ENCODE results near the gene RAB27B. TPM values are rescaled to one million over a fixed set of nuclear protein-coding genes. Genes with fewer than 3 reads are reported as not detected.

Gene RAB27B
- total RNA-seq, 1 donor from 2014 or later, result 22.2 TPM

DNA sequence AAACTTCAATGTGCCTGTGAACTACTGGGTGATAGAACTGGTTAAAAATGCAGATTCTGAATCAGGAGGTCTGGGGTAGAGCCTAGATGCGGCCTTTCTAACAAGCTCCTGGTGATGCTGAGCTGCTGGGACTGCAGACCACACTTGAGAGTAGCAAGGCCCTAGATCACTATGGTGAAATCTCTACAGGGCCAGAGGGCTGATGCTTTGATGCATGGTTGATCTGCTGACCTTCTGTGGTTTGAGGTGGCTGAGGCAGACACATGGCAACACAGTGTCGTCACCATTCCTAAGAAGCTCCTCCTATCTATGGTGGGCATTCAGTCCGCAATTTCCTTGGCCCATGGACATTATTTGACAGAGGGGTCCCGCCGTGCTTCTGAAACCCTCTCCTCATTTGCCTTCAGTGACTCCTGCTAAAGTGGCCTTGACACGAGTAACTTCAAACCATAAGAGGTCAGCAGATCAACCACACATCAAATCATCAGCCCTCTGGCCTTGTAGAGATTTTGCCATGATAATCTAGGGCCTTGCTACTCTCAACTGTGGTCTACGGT, 111.2 kb downstream of the RAB27B start:
- Histone ChIP-seq H3K4me3 (no peak overlapping the region), H3K36me3 (peaks cover 3% of the 10 kb centered on the region), H3K27ac (no peak overlapping the region), H3K4me1 (no peaks in the 10 kb centered on the region), H3K9me3 (no peaks in the 10 kb centered on the region), H3K27me3 (no peaks in the 10 kb centered on the region)
- TF ChIP-seq CTCF (IDR thresholded peaks at IDR 0.05), result no peak
- intact Hi-C loops (cut with DNase I), result no loop called here
- ATAC-seq (no peak), DNase-seq (no peak)

DNA sequence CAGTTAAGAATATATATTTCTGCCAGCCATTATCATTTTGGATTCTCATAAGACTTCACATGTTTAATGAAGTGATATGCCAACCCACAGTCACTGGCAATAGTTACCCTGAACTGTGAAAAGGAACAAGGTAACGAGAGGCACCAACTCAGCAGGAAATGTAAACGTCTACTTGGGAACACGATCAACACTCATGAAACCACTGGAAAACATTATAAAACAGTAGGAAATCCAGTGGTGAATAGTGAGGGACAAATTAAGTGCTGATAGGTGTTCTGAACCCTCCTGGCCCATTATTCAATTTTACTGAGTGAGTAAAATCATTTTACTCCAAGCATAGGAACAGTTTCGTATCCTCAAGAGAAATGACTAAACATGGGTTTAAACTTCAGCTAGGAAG, 113.9 kb downstream of the RAB27B start:
- no peak for TF ChIP-seq CTCF (IDR thresholded peaks at IDR 0.05)
- Histone ChIP-seq H3K27ac (no peak overlapping the region), H3K4me1 (peaks cover 14% of the 10 kb centered on the region), H3K9me3 (no peaks in the 10 kb centered on the region), H3K4me3 (no peak overlapping the region), H3K36me3 (no peaks in the 10 kb centered on the region), H3K27me3 (no peaks in the 10 kb centered on the region)
- ATAC-seq (no peak), DNase-seq (no peak)
- intact Hi-C loops (cut with DNase I), result no loop called here

DNA sequence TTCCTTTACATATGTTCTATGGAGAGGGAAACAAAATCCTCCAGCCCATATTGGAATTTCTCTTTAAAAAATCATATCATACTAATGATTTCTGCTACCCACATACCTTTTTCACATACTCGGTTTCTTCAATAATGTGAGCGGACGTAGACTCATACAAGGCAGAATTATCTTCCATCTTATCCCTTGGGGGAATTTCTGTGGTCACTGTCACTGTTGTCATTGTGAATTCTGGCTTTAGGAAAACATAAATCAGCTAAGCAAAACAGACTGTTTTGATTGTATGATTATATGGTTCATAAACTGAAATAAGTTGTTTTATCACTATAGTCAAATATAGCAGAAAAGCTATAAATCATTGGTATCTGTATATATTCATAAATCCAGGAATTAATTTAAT, 114.3 kb downstream of the RAB27B start:
- H3K36me3 ChIP-seq, result no peaks in the 10 kb centered on the region
- no peak overlapping the region for H3K27ac ChIP-seq
- H3K27me3 ChIP-seq, result no peaks in the 10 kb centered on the region
- H3K4me1 ChIP-seq, result peaks cover 18% of the 10 kb centered on the region
- TF ChIP-seq CTCF (IDR thresholded peaks at IDR 0.05), result no peak
- no peaks in the 10 kb centered on the region for H3K9me3 ChIP-seq
- no peak for DNase-seq
- intact Hi-C loops (cut with DNase I), result no loop called here
- no peak overlapping the region for H3K4me3 ChIP-seq
- no peak for ATAC-seq

Other genes with a start within 250 kb of the RAB27B start
- gene DYNAP, start 237.2 kb upstream of the RAB27B start, total RNA-seq, result not detected
- 20.8 TPM for gene CCDC68, start 131.0 kb downstream of the RAB27B start, total RNA-seq